Measurements from ENCODE around the gene PCOLCE2. TPM values are rescaled to one million over a fixed set of nuclear protein-coding genes. Genes with fewer than 3 reads are reported as not detected.

Gene PCOLCE2
- total RNA-seq, 1 experiment from 2014 or later = 13.5 TPM

GRCh38 chr3:142910280-142910679, 21.4 kb upstream of the PCOLCE2 start (continued):
- TF ChIP-seq, protein P1, sequence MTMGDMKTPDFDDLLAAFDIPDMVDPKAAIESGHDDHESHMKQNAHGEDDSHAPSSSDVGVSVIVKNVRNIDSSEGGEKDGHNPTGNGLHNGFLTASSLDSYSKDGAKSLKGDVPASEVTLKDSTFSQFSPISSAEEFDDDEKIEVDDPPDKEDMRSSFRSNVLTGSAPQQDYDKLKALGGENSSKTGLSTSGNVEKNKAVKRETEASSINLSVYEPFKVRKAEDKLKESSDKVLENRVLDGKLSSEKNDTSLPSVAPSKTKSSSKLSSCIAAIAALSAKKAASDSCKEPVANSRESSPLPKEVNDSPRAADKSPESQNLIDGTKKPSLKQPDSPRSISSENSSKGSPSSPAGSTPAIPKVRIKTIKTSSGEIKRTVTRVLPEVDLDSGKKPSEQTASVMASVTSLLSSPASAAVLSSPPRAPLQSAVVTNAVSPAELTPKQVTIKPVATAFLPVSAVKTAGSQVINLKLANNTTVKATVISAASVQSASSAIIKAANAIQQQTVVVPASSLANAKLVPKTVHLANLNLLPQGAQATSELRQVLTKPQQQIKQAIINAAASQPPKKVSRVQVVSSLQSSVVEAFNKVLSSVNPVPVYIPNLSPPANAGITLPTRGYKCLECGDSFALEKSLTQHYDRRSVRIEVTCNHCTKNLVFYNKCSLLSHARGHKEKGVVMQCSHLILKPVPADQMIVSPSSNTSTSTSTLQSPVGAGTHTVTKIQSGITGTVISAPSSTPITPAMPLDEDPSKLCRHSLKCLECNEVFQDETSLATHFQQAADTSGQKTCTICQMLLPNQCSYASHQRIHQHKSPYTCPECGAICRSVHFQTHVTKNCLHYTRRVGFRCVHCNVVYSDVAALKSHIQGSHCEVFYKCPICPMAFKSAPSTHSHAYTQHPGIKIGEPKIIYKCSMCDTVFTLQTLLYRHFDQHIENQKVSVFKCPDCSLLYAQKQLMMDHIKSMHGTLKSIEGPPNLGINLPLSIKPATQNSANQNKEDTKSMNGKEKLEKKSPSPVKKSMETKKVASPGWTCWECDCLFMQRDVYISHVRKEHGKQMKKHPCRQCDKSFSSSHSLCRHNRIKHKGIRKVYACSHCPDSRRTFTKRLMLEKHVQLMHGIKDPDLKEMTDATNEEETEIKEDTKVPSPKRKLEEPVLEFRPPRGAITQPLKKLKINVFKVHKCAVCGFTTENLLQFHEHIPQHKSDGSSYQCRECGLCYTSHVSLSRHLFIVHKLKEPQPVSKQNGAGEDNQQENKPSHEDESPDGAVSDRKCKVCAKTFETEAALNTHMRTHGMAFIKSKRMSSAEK (CRISPR knock-in tag; IDR thresholded peaks at IDR 0.05; ENCODE audit: borderline replicate concordance) = no peak

- no peak for TF ChIP-seq ZNF317 (CRISPR knock-in tag; IDR thresholded peaks at IDR 0.05; ENCODE audit: borderline replicate concordance, low read depth)
- TF ChIP-seq ATF1 (CRISPR knock-in tag; IDR thresholded peaks at IDR 0.05) = no peak
- TF ChIP-seq, protein P2, sequence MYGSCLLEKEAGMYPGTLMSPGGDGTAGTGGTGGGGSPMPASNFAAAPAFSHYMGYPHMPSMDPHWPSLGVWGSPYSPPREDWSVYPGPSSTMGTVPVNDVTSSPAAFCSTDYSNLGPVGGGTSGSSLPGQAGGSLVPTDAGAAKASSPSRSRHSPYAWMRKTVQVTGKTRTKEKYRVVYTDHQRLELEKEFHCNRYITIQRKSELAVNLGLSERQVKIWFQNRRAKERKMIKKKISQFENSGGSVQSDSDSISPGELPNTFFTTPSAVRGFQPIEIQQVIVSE (CRISPR knock-in tag; IDR thresholded peaks at IDR 0.05; ENCODE audit: borderline replicate concordance) = no peak
- TF ChIP-seq, protein P3, sequence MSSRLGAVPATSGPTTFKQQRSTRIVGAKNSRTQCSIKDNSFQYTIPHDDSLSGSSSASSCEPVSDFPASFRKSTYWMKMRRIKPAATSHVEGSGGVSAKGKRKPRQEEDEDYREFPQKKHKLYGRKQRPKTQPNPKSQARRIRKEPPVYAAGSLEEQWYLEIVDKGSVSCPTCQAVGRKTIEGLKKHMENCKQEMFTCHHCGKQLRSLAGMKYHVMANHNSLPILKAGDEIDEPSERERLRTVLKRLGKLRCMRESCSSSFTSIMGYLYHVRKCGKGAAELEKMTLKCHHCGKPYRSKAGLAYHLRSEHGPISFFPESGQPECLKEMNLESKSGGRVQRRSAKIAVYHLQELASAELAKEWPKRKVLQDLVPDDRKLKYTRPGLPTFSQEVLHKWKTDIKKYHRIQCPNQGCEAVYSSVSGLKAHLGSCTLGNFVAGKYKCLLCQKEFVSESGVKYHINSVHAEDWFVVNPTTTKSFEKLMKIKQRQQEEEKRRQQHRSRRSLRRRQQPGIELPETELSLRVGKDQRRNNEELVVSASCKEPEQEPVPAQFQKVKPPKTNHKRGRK (CRISPR knock-in tag; IDR thresholded peaks at IDR 0.05; ENCODE audit: borderline replicate concordance) = no peak
- no peak for TF ChIP-seq ZNF281 (CRISPR knock-in tag; IDR thresholded peaks at IDR 0.05)
- no peak for TF ChIP-seq NR2C2 (CRISPR knock-in tag; IDR thresholded peaks at IDR 0.05)
- TF ChIP-seq, protein P4, sequence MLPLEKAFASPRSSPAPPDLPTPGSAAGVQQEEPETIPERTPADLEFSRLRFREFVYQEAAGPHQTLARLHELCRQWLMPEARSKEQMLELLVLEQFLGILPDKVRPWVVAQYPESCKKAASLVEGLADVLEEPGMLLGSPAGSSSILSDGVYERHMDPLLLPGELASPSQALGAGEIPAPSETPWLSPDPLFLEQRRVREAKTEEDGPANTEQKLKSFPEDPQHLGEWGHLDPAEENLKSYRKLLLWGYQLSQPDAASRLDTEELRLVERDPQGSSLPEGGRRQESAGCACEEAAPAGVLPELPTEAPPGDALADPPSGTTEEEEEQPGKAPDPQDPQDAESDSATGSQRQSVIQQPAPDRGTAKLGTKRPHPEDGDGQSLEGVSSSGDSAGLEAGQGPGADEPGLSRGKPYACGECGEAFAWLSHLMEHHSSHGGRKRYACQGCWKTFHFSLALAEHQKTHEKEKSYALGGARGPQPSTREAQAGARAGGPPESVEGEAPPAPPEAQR (CRISPR knock-in tag; IDR thresholded peaks at IDR 0.05) = no peak
- TF ChIP-seq, protein P5, sequence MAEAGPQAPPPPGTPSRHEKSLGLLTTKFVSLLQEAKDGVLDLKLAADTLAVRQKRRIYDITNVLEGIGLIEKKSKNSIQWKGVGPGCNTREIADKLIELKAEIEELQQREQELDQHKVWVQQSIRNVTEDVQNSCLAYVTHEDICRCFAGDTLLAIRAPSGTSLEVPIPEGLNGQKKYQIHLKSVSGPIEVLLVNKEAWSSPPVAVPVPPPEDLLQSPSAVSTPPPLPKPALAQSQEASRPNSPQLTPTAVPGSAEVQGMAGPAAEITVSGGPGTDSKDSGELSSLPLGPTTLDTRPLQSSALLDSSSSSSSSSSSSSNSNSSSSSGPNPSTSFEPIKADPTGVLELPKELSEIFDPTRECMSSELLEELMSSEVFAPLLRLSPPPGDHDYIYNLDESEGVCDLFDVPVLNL (CRISPR knock-in tag; IDR thresholded peaks at IDR 0.05; ENCODE audit: borderline replicate concordance, low read depth) = no peak
- no peak for TF ChIP-seq ZNF232 (CRISPR knock-in tag; IDR thresholded peaks at IDR 0.05)
- TF ChIP-seq, protein P6, sequence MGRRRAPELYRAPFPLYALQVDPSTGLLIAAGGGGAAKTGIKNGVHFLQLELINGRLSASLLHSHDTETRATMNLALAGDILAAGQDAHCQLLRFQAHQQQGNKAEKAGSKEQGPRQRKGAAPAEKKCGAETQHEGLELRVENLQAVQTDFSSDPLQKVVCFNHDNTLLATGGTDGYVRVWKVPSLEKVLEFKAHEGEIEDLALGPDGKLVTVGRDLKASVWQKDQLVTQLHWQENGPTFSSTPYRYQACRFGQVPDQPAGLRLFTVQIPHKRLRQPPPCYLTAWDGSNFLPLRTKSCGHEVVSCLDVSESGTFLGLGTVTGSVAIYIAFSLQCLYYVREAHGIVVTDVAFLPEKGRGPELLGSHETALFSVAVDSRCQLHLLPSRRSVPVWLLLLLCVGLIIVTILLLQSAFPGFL (CRISPR knock-in tag; IDR thresholded peaks at IDR 0.05; ENCODE audit: borderline replicate concordance) = no peak
- no peak for TF ChIP-seq MYBL2 (CRISPR knock-in tag; IDR thresholded peaks at IDR 0.05)
- TF ChIP-seq TEAD4 (CRISPR knock-in tag; IDR thresholded peaks at IDR 0.05) = no peak
- TF ChIP-seq CREM (CRISPR knock-in tag; IDR thresholded peaks at IDR 0.05) = no peak
- TF ChIP-seq NFATC4 (CRISPR knock-in tag; IDR thresholded peaks at IDR 0.05) = no peak
- TF ChIP-seq FOXP1 (CRISPR knock-in tag; IDR thresholded peaks at IDR 0.05; ENCODE audit: borderline replicate concordance) = no peak
- no peak for TF ChIP-seq HMGA2 (CRISPR knock-in tag; IDR thresholded peaks at IDR 0.05)
- TF ChIP-seq ZBTB21 (CRISPR knock-in tag; IDR thresholded peaks at IDR 0.05; ENCODE audit: borderline replicate concordance) = no peak
- no peak for TF ChIP-seq ZNF219 (CRISPR knock-in tag; IDR thresholded peaks at IDR 0.05; ENCODE audit: borderline replicate concordance)
- Mint-ChIP-seq H3K9me3 (no peaks in the 10 kb centered on the region), H3K4me3 (no peak overlapping the region), H3K27me3 (ENCODE audit: low read depth) (no peaks in the 10 kb centered on the region), H3K4me1 (0 out of 2 replicates have a peak, but pooled peaks cover 3% of the 10 kb centered on the region), H3K36me3 (no peaks in the 10 kb centered on the region), H3K27ac (no peak overlapping the region)
- POLR2A ChIA-PET = no interaction called here
- CTCF ChIA-PET = interaction anchor here (1.5 kb wide), 1 partner anchor 80 kb away, joined by 6 read pairs; no protein-coding TSS in a partner anchor
- DNase-seq (ENCODE audit: low spot score) (no peak), ATAC-seq (no peak)
Observed at GRCh38 chr3:142909282-142909681, 20.4 kb upstream of the PCOLCE2 start.
